ENCODE measurements around the gene RSAD1.

Gene RSAD1

GRCh38 chr17:50464121-50464520, 14.5 kb upstream of the RSAD1 start:
- no peak for DNase-seq (ENCODE audit: low read depth)
- no peak overlapping the region for H3K4me3 ChIP-seq (ENCODE audit: low read depth, low read length)
- TF ChIP-seq CTCF (conservative IDR thresholded peaks at IDR 0.05; ENCODE audit: low read depth, low read length), result no peak

- no peak for DNase-seq (ENCODE audit: low read depth)
- no peak overlapping the region for H3K4me3 ChIP-seq (ENCODE audit: low read depth, low read length)
- no peak for TF ChIP-seq CTCF (conservative IDR thresholded peaks at IDR 0.05; ENCODE audit: low read depth, low read length)
Observed at GRCh38 chr17:50464736-50465135, 13.9 kb upstream of the RSAD1 start.

GRCh38 chr17:50465171-50465570, 13.5 kb upstream of the RSAD1 start:
- DNase-seq (ENCODE audit: low read depth), result no peak
- no peak overlapping the region for H3K4me3 ChIP-seq (ENCODE audit: low read depth, low read length)
- TF ChIP-seq CTCF (conservative IDR thresholded peaks at IDR 0.05; ENCODE audit: low read depth, low read length), result no peak

- no peak overlapping the region for H3K4me3 ChIP-seq (ENCODE audit: low read depth, low read length)
- no peak for TF ChIP-seq CTCF (conservative IDR thresholded peaks at IDR 0.05; ENCODE audit: low read depth, low read length)
Observed at GRCh38 chr17:50465635-50466034, 13.0 kb upstream of the RSAD1 start.

GRCh38 chr17:50466371-50467113, 12.1 kb upstream of the RSAD1 start:
- no peak for DNase-seq (ENCODE audit: low read depth)
- no peak for TF ChIP-seq CTCF (conservative IDR thresholded peaks at IDR 0.05; ENCODE audit: low read depth, low read length)
- no peak overlapping the region for H3K4me3 ChIP-seq (ENCODE audit: low read depth, low read length)

More at GRCh38 chr17:50465635-50466034, 13.0 kb upstream of the RSAD1 start:
- no peak for DNase-seq (ENCODE audit: low read depth)

- TF ChIP-seq CTCF (conservative IDR thresholded peaks at IDR 0.05; ENCODE audit: low read depth, low read length), result no peak
Observed at GRCh38 chr17:50467114-50467854, 11.4 kb upstream of the RSAD1 start.

More at GRCh38 chr17:50467114-50467854, 11.4 kb upstream of the RSAD1 start:
- H3K4me3 ChIP-seq (ENCODE audit: low read depth, low read length), result no peak overlapping the region
- DNase-seq (ENCODE audit: low read depth), result no peak
